GM21786 (cell line): ENCODE results near the gene ANKRD53.
"Not testable (repeated sequence)": the region's sequence is repeated elsewhere in the genome, so short reads cannot be mapped to it uniquely, and the experiment has no call there.

Experiments used
- ATAC-seq: cut with Tn5 transposase; IDR thresholded peaks from one replicate; pipeline ENCODE4 v1.9.1; 2021; ENCODE audit not compliant: unreplicated experiment

The ANKRD53 gene

DNA sequence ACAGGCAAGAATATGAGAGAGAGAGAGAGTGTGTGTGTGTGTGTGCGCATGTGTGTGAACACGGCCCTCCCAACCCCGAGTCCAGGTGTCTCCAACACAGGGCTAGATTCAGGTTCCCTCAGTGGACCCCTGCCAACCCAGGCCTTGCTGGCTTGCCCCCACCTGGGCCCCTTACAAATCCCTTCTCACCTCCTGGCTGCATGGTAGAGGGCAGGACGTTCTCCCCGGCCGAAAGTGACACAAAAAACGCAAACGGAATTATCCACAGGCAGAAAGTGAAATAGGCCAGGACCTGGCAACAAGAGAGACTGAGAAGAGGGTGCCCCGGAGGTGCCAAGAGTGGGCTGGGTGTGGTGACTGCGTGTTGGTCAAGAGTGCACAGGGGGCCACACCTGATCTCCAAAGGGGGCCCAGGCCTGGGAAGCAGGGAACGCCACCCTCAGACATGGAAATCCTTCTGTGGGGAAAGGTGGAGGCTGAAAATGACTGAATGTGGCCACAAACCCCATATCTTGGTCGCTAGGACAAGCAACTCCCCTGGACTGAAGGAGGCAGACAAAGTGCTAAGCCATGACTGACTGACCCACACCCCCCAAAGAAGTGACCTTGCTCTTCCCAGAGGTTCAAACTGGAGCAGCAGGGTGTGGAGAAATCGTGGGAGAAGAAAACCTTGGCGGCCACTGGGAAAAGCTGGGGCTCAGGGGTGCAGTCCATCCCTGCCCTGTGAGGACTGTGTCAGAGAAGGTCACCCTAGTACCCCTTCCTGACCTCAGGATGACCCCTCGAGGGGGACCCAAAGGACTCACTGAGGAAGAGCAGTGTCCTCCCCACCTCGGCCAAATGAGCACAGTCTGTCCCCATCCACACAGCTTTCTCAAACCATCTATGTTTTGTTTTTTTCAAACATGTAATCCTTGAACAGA is 10.6 kb downstream of the ANKRD53 start:
- no peak for ATAC-seq

GRCh38 chr2:70990216-70990615 is 11.8 kb downstream of the ANKRD53 start:
- ATAC-seq, result no peak

GRCh38 chr2:70991142-70991541 is 12.7 kb downstream of the ANKRD53 start:
- ATAC-seq, result no peak

- ATAC-seq, result no peak
Observed at GRCh38 chr2:70991742-70992141, 13.3 kb downstream of the ANKRD53 start.

DNA sequence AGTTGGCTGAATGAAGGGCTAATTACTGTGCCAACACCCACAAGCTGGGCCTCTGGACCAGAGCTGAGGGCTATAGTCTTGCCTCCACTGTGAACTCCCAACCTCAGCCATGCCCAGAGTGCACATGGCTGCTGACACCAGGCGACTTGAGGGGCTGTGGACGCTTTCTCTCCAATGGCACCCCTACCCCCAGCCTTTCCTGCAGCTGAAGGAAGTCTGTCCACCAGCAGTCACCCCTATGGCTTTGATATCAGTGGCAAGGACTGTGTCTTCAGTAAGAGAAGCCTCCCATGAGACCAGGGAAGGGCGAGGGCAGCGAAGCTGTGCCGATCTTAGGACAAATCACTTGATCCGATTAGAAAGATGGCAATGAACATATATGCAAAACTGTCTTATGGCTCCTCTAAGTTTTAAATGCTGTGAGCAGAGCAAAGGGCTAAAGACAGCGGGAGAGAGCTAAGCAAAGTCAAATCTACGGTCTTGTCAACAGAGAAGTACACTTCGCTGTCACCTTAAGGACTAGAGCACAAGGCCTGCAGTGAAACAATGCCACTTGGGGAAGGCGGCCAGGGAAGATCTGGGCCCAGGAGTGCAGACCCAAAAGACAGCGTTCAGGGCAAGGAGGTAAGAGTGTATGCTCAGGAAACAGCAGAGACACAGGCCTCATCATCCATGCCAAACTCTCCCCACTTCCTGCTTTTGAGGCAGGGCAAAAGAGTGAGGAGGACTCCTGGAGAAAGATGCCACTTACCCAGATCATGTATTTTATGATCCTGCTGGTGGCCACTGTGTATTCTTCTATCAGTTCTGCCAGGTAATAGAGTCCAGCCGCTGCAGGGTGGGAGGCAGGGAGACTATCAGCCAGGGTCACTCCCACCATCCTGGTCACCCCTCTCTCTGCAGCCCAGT is 14.8 kb downstream of the ANKRD53 start:
- no peak for ATAC-seq

DNA sequence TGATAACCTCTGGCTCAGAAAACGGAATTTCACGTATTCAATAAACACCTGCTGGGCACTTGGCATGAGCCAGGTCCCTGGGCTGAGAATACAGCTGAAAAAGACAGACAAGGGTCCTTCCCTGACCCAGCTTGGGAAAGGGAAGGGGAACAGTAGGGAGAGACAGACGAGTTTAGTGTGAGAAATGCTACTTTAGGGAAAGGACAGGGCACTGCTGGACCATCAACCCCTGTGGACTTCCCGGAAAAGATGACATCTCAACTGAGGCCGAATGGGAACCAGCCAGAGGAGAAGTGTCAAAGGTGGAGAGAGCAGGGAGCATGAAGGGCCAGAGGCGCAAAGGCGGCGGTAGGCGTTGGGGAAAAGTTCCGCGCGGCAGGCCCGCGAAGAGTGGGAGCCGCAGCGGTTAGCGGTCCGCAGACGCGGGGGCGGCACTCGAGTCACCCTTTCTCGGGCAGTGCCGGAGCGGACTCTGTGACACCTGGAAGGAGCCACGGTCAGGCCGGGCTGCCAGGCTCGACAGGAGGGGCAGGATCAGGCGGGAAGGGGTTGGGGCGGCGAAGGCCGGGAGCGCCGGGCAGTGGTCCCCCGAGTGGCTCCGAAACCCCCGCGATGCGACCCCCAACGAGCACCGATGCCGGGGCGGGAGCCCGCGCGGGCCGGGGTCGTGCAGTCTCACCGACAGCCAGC is 15.7 kb downstream of the ANKRD53 start:
- ATAC-seq, result peak; percentile 19

GRCh38 chr2:70994699-70995425 is 16.4 kb downstream of the ANKRD53 start, which contains the start of gene TEX261:
Gene TEX261 (minus strand): TSS chr2:70994873. CDS start chr2:70994757, 116 bp downstream.
- ATAC-seq, result peak; percentile 90

DNA sequence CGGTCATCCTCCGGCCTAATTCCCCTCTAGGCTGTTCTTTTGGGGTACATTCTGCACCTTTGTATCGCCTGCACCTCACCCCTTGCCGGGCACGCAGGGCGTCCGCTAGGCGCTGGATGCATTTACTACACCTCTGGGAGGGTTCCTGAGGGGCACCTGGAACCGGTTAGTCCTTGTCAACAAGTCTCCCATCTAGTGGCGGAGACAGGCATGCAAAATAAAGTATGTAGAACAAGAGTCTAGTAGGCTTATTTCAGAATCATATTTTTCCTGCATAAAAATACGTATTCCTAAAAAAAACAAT is 16.9 kb downstream of the ANKRD53 start:
- ATAC-seq, result peak; percentile 53

- ATAC-seq, result not testable (repeated sequence)
Observed at GRCh38 chr2:70998885-70999284, 20.5 kb downstream of the ANKRD53 start.

DNA sequence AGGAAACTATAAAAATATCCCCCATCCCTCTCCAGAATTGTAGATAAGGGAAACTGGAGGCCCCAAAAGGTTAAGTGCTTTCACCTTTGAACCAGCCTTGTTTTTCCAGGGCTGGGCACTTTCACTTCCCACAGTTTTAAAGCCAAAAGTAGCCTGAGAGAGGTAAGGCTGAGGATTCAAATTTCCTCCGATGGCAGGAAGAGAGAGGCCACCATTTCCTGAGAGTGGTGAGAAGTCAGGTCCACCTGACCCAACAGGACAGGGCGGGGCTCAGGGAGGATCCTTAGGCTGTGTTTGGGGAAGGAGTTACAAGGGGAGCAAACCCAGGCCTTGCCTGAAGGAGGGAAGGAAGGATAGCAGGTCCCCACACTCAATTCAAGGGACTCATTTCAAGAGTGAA is 20.9 kb downstream of the ANKRD53 start:
- ATAC-seq, result no peak

DNA sequence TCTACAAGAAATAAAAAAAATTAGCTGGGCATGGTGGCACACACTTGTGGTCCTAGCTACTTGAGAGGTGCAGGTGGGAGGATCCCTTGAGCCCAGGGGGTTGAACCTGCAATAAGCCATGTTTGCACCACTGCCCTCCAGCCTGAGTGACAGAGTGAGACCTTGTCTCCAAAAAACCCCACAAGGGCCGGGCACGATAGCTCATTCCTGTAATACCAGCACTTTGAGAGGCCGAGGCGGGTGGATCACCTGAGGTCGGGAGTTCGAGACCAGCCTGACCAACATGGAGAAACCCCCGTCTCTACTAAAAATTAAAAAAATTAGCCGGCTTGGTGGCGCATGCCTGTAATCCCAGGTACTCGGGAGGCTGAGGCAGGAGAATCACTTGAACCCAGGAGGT is 21.5 kb downstream of the ANKRD53 start:
- not testable (repeated sequence) for ATAC-seq

DNA sequence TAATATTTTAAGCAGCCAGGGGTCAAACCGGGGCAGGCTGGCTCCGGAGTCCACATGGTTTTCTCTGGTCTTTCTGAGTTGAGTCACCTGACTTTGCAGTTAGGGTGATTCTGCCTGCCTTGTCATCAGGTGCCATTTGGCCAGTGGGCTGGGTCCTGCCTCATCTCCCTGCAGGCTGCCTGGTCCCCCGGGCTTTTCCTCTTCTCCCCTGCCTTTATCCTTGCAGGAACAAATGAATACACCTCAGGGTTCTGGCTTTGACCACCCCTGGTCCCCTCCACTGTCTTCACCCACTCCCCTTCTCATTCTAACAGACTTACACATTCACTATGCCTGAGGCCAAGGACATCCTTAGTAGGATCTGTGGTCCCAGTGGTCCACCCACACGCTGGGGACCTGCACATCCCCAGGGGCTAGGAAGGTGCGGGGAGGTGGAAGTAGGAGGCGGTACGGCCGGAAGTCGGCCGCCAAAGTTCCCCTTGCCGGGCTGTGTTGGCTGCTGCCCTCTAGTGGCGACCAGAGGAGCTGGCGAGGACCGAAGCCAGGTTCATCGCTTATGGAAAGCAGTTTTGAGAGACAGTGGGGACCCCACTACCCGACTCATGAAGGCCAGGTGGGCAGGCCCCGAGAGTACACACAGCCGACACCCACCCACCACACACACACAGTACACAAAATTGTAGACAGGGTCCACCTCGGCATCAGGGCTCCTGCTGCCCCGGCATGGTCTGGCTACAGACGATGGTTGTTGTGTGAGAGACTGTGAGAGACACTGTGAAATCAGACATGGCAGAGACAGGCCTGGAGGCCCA is 22.6 kb downstream of the ANKRD53 start:
- ATAC-seq, result peak; percentile 95

GRCh38 chr2:71001592-71001927 is 23.1 kb downstream of the ANKRD53 start:
- ATAC-seq, result no peak

GRCh38 chr2:71001981-71002570 is 23.6 kb downstream of the ANKRD53 start:
- ATAC-seq, result no peak

GRCh38 chr2:71003396-71003795 is 25.0 kb downstream of the ANKRD53 start:
- no peak for ATAC-seq

- ATAC-seq, result no peak
Observed at GRCh38 chr2:71003966-71004755, 25.7 kb downstream of the ANKRD53 start.

- ATAC-seq, result no peak
Observed at GRCh38 chr2:71004857-71005256, 26.4 kb downstream of the ANKRD53 start.

DNA sequence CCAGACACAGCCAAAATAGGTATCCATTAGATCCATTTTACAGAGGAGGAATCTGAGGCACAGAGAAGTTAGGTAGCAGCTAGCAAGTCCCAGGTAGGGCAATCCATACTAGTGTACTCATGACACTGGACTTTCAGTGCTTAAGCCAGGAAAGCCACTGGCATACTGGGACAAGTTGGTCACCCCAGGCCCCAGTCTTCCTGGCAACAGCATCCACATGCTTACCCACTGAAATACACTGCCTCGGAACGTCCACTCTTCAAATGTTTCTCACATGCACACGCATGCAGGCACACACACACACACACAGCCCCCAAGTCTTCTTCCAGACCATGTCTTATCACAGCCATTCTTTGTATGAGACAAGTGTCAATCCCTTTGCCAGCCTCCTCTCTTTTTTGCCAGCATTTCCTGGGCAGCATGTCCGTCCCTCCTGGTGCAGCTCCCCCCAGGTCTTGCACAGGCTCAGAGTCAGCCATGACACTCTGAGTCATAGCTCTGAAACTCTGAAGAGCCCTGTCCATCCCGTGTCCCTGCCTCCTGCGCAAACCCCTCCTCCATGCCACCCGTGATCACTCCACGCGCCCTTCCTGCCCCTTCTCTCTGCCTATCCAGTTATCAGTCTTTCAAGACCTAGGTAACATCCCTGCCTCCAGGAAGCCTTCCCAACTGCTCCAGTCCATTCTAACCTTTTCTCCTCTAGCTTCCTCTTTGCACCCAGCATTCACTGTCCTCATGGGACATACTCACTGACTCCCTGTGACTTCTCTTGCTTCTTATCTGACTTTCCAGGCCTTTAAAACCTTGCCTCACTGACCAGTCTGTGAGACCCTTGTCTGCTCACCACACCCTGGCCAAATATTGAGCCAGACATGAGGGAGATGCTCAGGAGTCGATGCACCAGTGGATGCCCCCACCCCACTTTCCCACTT is 27.1 kb downstream of the ANKRD53 start:
- ATAC-seq, result no peak
